Adrenal gland (tissue), 12 donors: ENCODE data around the gene LFNG. TPM values are rescaled to one million over a fixed set of nuclear protein-coding genes. Genes with fewer than 3 reads are reported as not detected.
A peak's percentile ranks its signal among the peaks of the same experiment; 100 is the strongest.
"Not testable (repeated sequence)": the region's sequence is repeated elsewhere in the genome, so short reads cannot be mapped to it uniquely, and the experiment has no call there.

Source experiments
- DNase-seq, 7 donors: peaks; one replicate each; pipeline ENCODE4 v3.0.0-alpha.2; 2019 to 2020
- H3K27ac ChIP-seq, 5 donors: fragments of 200-600 bp; sonication (generic) in 4 of 5; 1 replicate in 3 of 5; 2 replicates in 2 of 5; pipeline versions ENCODE4 v1.5.1 to v1.8.0; 2016 to 2020; ENCODE audit warnings: mild to moderate bottlenecking in 1 of 5
- H3K27me3 ChIP-seq: fragments of 200-600 bp; 2 replicates; pipeline ENCODE4 v1.8.0; 2021
- H3K36me3 ChIP-seq, 2 donors: fragments of 200-600 bp; replicated peaks in 1 of 2; 1 replicate in 1 of 2; 2 replicates in 1 of 2; pipeline versions ENCODE4 v1.5.1 to v1.8.0; 2018 to 2022
- H3K4me1 ChIP-seq, 2 donors: fragments of 200-600 bp; replicated peaks in 1 of 2; 1 replicate in 1 of 2; 2 replicates in 1 of 2; pipeline versions ENCODE4 v1.5.1 to v1.8.0; 2018 to 2021
- H3K4me3 ChIP-seq, 4 donors: fragments of 200-600 bp; sonication (generic) in 3 of 4; one replicate each; pipeline ENCODE4 v1.5.1; 2016 to 2018
- H3K9me3 ChIP-seq, 3 donors: fragments of 200-600 bp; sonication (generic) in 1 of 3; replicated peaks in 1 of 3; 1 replicate in 2 of 3; 2 replicates in 1 of 3; pipeline versions ENCODE4 v1.5.1 to v1.8.0; 2016 to 2021
- CTCF ChIP-seq, 6 experiments: fragments of 450-650 bp in 4 of 6; fragments of 200-600 bp in 2 of 6; sonication (generic) in 1 of 6; IDR thresholded peaks; 1 replicate in 5 of 6; 2 replicates in 1 of 6; pipeline versions ENCODE4 v1.5.1 to v1.8.0; 2016 to 2021; ENCODE audit warnings: antibody characterized with exemption in 6 of 6, mild to moderate bottlenecking in 2 of 6, moderate library complexity in 1 of 6
- POLR2A ChIP-seq, 2 donors: fragments of 450-650 bp; IDR thresholded peaks; one replicate each; pipeline ENCODE4 v1.6.1; 2017; ENCODE audit warnings: antibody characterized with exemption in 2 of 2, mild to moderate bottlenecking in 2 of 2, moderate library complexity in 1 of 2
- WGBS, 4 donors: extraction: QIAGEN DNeasy Blood & Tissue Kit in 2 of 4; methylation state at CpG; one replicate each; pipeline versions ENCODE4 v1.1.5 to v1.1.7; 2013 to 2017; 5-methylcytosine and 5-hydroxymethylcytosine counted together
- intact Hi-C, 2 donors: fragments of 100-400 bp; cut with DNase I; formaldehyde crosslinking; loops; one replicate each; pipeline versions ENCODE4 v1.14.1 to v1.15.0; 2022 to 2023
- polyA plus RNA-seq, 3 donors: library from polyadenylated mRNA; stranded (reverse); fragments of 200-250 nt in 2 of 3; fragments of 350-450 nt in 1 of 3; fragmentation: Illumina TruSeq in 1 of 3; extraction: RNeasy Lipid Tissue Mini Kit (QIAGEN cat#74804) in 1 of 3; gene quantifications; one replicate each; pipeline ENCODE4 v1.2.3, GENCODE V29; 2013 to 2014
- total RNA-seq, 9 donors: library from RNA; depleted of rRNA in 4 of 9; stranded (reverse); fragments of >200 nt in 4 of 9; fragments of 120-200 nt in 1 of 9; fragmentation: NEBNext Ultra II Directional in 1 of 9; extraction: Animal tissue kit (Norgen Biotek cat#: 25700) in 1 of 9; gene quantifications; one replicate each; pipeline versions ENCODE4 v1.1.0 to v1.2.4, GENCODE V29; 2013 to 2023
- donor health status: healthy with polysubstance abuse.
- donor health status: Bipolar disorder and iron deficiency.
- donor health status: DM: yes; HTN: yes; CAD: no.
- donor health status: DM: no; HTN: no; CAD: no.
- donor health status: DM: no; HTN: no; CAD: no.
- donor health status: DM: yes; HTN: yes; CAD: no.

Gene LFNG
- total and polyA plus RNA-seq, 12 donors, result 1.4 to 26.1 (median 14.2) TPM

- no peak overlapping the region for H3K4me3 ChIP-seq
- 69 to 81% (median 75%) methylated on average over 13 to 18 of the region's 18 CpGs for WGBS, 4 donors
- H3K4me1 ChIP-seq, result peaks cover 51 to 59% of the 10 kb centered on the region in 2 donors
Observed at GRCh38 chr7:2528481-2529095, 9.0 kb downstream of the LFNG start.

GRCh38 chr7:2529161-2530070, 9.8 kb downstream of the LFNG start:
- peak; percentile 72 to 86 (median 81) for DNase-seq
- Histone ChIP-seq H3K4me1 (peaks cover 43 to 51% of the 10 kb centered on the region in 2 donors), H3K27me3 (no peaks in the 10 kb centered on the region), H3K27ac (peak overlapping the region; percentile 77 to 95 (median 84)), H3K36me3 (peaks cover 0 to 23% of the 10 kb centered on the region in 2 donors), H3K4me3 (peak overlapping the region in 1 of 4 donors; percentile 3), H3K9me3 (no peaks in the 10 kb centered on the region)
- WGBS, 4 donors, result 16 to 37% (median 28%) methylated on average over 9 to 30 of the region's 30 CpGs
- TF ChIP-seq POLR2A (IDR thresholded peaks at IDR 0.05), result no peak
- peak in 1 of 6 experiments; percentile 0 for TF ChIP-seq CTCF (IDR thresholded peaks at IDR 0.05)
- intact Hi-C loops, result no loop called here

More at GRCh38 chr7:2528481-2529095, 9.0 kb downstream of the LFNG start:
- intact Hi-C loops, result no loop called here
- Histone ChIP-seq H3K27me3 (no peaks in the 10 kb centered on the region), H3K36me3 (peaks cover 0 to 23% of the 10 kb centered on the region in 2 donors), H3K9me3 (no peaks in the 10 kb centered on the region), H3K27ac (peak overlapping the region in 4 of 5 donors; percentile 21 to 95 (median 78))
- TF ChIP-seq CTCF (IDR thresholded peaks at IDR 0.05), result no peak
- no peak for TF ChIP-seq POLR2A (IDR thresholded peaks at IDR 0.05)
- DNase-seq, result no peak

GRCh38 chr7:2530071-2530987, 10.8 kb downstream of the LFNG start:
- H3K4me3 ChIP-seq, result peak overlapping the region in 1 of 4 donors; percentile 3
- H3K4me1 ChIP-seq, result peaks cover 38 to 46% of the 10 kb centered on the region in 2 donors
- H3K9me3 ChIP-seq, result no peaks in the 10 kb centered on the region
- H3K27ac ChIP-seq, result peak overlapping the region in 4 of 5 donors; percentile 77 to 95 (median 82)
- TF ChIP-seq POLR2A (IDR thresholded peaks at IDR 0.05), result no peak
- TF ChIP-seq CTCF (IDR thresholded peaks at IDR 0.05), result no peak
- H3K27me3 ChIP-seq, result no peaks in the 10 kb centered on the region
- peaks cover 0 to 22% of the 10 kb centered on the region in 2 donors for H3K36me3 ChIP-seq
- intact Hi-C loops, result no loop called here
- peak in 3 of 7 donors; percentile 48 to 60 (median 51) for DNase-seq
- 45 to 77% (median 49%) methylated on average over 10 to 16 of the region's 16 CpGs for WGBS, 4 donors

- Histone ChIP-seq H3K4me1 (peaks cover 38 to 39% of the 10 kb centered on the region in 2 donors), H3K36me3 (peaks cover 0 to 13% of the 10 kb centered on the region in 2 donors), H3K27ac (peak overlapping the region in 3 of 5 donors; percentile 77 to 95 (median 80))
- H3K4me3 ChIP-seq, H3K9me3 ChIP-seq, intact Hi-C loops, H3K27me3 ChIP-seq: not testable (repeated sequence)
- DNase-seq, result peak in 1 of 7 donors; percentile 5
- 75 to 78% (median 76%) methylated on average over 14 to 43 of the region's 43 CpGs for WGBS, 4 donors
Observed at GRCh38 chr7:2530994-2531795, 11.6 kb downstream of the LFNG start.

GRCh38 chr7:2531796-2532110, 12.2 kb downstream of the LFNG start:
- intact Hi-C loops, H3K27me3 ChIP-seq, H3K9me3 ChIP-seq, H3K27ac ChIP-seq, H3K36me3 ChIP-seq, H3K4me3 ChIP-seq: not testable (repeated sequence)
- WGBS, 4 donors, result 43 to 61% (median 50%) methylated on average over 6 to 17 of the region's 17 CpGs; no CpG with 5 or more reads in 1 of the 4 donors
- H3K4me1 ChIP-seq, result peaks cover 38 to 39% of the 10 kb centered on the region in 2 donors
- DNase-seq, result peak in 1 of 7 donors; percentile 14

- H3K9me3 ChIP-seq, H3K27me3 ChIP-seq, H3K36me3 ChIP-seq, H3K27ac ChIP-seq, intact Hi-C loops, H3K4me3 ChIP-seq: not testable (repeated sequence)
- 84 to 89% (median 87%) methylated on average over 3 to 11 of the region's 15 CpGs for WGBS, 4 donors
- DNase-seq, result peak in 1 of 7 donors; percentile 7
- H3K4me1 ChIP-seq, result peaks cover 36 to 37% of the 10 kb centered on the region in 2 donors
Observed at GRCh38 chr7:2532199-2532772, 12.7 kb downstream of the LFNG start.
